Left lobe of liver (tissue), 2 donors: ENCODE data around the gene EYS. TPM values are rescaled to one million over a fixed set of nuclear protein-coding genes. Genes with fewer than 3 reads are reported as not detected.
"Not testable (repeated sequence)": the region's sequence is repeated elsewhere in the genome, so short reads cannot be mapped to it uniquely, and the experiment has no call there.

Experiments
- ATAC-seq: fragments of 200-7000 bp; cut with Tn5 transposase; one replicate; pipeline ENCODE4 v1.9.1; 2020; ENCODE audit warnings: mild to moderate bottlenecking, moderate library complexity
- DNase-seq: peaks from one replicate; pipeline ENCODE4 v3.0.0-alpha.2; 2020; ENCODE audit warnings: low spot score
- total RNA-seq: library from RNA; stranded (reverse); gene quantifications from one replicate; pipeline ENCODE4 v1.2.1, GENCODE V29; 2021
- donor health status: DM: no; HTN: no; CAD: no; lungs with moderate emphysema.
- donor health status: DM: no; HTN: yes; CAD: no.

Gene EYS
- total RNA-seq, 1 donor from 2014 or later, result 1.3 TPM

DNA sequence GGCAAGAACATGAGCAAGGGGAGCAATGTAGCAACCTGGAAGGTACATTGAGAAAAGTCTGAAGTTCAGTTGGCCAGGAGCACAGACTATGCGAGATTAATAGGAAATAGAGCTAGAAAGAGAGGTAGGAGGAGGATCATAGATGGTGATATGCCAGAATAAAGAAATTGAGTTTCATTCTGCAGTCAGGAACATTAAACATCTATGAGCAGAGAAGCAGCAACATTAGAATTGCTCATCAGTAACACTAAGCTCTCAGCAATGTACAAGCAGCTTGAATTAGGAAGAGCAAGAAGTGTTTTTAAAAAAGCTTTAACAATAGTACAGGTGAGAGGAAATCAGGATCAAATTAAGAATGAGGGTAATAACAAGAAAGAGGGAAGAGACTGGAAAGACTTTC is 1603.5 kb downstream of the EYS start:
- ATAC-seq, result no peak
- no peak for DNase-seq

GRCh38 chr6:64100702-64101303 is 1606.2 kb downstream of the EYS start:
- ATAC-seq (no peak), DNase-seq (no peak)

- no peak for ATAC-seq
These were observed 1616.7 kb downstream of the EYS start for GRCh38 chr6:64090352-64090751.

DNA sequence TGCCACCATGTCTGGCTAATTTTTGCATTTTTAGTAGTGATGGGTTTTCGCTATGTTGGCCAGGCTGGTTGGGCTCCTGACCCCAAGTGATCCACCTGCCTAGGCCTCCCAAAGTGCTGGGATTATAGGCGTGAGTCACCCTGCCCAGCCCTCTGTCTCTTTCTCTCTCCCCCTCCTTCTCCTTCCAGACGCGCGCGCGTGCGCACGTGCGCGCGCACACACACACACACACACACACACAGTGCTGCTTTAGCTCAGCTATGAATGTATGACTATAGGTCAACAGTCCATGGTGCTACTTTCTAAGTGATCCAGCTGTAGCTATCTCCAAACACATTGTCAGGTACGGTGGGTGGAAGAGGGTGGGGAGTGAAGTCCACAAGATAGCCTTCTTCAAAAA is 1621.9 kb downstream of the EYS start:
- DNase-seq (no peak), ATAC-seq (no peak)

More at GRCh38 chr6:64090352-64090751, 1616.7 kb downstream of the EYS start:
- no peak for DNase-seq

GRCh38 chr6:64084185-64084663 is 1622.8 kb downstream of the EYS start:
- no peak for DNase-seq
- ATAC-seq, result no peak

DNA sequence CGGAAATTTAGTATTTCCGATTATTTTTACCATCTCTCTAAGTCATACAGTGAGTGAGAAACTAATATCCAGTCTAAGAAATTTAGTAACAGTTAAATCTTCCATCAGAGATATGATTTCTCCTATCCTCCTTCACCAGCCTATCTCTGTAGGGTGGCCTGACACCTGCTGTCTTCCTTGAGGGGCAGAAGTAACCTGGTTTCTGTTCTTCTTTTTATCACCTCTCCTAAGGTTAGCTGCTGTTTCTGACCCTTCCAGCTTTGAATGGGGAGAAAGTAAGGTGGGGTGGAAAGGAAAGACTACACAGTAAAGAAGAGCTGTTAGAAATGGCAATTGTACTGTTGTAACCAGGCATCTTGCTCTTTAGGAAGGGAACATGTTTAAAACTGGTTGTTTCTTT is 1623.8 kb downstream of the EYS start:
- no peak for ATAC-seq

GRCh38 chr6:64081453-64081852 is 1625.6 kb downstream of the EYS start:
- DNase-seq, result no peak
- ATAC-seq, result no peak

More for the DNA sequence above, 1623.8 kb downstream of the EYS start:
- DNase-seq, result no peak

DNA sequence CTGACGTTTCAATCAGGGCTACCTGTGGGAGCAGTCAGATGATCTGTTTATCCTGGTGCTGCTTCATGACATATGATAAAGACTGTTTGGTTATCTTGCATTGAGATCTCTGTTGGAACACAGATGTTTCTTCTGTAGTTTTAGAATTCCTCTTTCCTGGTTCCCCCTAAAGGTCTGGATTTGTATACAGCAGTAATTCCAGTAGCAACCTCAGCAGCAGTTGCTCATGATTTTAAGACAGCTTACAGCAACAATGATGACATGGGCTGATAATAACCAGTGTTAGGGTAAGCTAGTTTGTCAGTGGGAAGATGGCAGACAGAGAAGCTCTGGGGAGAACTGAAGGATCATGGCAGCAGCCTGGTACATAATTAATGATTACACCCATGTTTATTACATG is 1632.0 kb downstream of the EYS start:
- DNase-seq (no peak), ATAC-seq (no peak)

- DNase-seq, result no peak
- ATAC-seq, result no peak
These were observed 1634.3 kb downstream of the EYS start for GRCh38 chr6:64072686-64073085.

- no peak for ATAC-seq
- no peak for DNase-seq
These were observed 1642.1 kb downstream of the EYS start for GRCh38 chr6:64064919-64065318.

- ATAC-seq (no peak), DNase-seq (no peak)
These were observed 1643.9 kb downstream of the EYS start for GRCh38 chr6:64062960-64063683.

DNA sequence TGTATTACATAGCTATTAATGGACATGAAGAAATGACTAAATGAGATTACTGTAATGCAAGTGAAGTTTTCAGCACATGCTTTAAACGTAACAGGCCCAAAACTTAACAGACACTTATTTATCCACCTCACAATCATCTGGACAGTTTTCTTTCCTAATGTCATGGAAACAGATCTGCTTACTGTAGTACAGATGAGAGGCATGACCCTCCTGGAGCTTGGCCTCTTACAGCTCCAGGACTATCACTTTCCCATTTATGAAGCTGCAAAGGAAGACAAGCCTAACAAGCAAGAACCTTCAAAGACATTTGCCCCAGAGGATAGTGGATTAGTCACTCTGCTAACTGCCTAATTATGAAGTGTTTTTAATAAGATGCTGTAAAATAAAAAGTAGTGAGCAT is 1652.2 kb downstream of the EYS start:
- ATAC-seq (no peak), DNase-seq (no peak)

- ATAC-seq (no peak), DNase-seq (no peak)
These were observed 1656.4 kb downstream of the EYS start for GRCh38 chr6:64050590-64050989.

- no peak for ATAC-seq
- no peak for DNase-seq
These were observed 1657.3 kb downstream of the EYS start for GRCh38 chr6:64049736-64050135.

- ATAC-seq, result no peak
- no peak for DNase-seq
These were observed 1660.2 kb downstream of the EYS start for GRCh38 chr6:64046746-64047208.

DNA sequence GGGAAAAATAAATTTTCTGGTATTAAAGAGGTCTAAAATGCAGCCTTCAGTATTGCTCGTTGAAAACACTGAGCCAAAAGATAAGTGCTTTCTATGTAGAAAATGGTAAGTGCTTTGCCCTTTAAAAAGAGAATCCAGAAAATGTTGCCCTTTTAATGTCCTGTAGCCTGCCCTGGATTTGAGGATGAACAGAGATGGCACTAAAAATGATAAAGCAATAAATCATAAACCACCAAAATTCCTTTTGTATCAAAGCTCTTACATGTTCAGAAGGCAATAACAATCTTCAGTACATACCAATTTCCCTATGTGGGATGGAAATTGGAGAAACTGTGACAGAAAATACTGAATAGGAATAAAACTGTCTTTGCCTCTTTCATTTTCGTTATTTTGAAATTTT is 1665.7 kb downstream of the EYS start:
- ATAC-seq (no peak), DNase-seq (no peak)

DNA sequence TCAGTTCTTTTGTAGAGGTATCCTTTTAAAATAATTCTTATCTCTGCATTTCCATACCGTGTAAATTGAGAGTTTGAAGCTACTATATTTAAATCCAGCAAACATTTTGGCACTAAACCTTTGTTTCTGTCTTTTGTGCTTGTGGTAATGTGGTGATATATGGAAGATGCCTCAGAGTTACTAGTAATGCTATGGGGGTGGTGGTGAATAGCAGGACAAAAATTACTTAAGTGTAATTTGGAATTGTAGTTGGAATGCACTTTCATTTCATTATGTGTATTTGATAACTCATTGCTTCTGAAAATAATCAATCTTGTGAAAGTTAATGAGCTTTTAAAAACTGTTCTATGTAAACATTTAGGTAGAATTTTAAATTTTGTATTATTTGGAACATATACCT is 1666.9 kb downstream of the EYS start:
- ATAC-seq (no peak), DNase-seq (no peak)

DNA sequence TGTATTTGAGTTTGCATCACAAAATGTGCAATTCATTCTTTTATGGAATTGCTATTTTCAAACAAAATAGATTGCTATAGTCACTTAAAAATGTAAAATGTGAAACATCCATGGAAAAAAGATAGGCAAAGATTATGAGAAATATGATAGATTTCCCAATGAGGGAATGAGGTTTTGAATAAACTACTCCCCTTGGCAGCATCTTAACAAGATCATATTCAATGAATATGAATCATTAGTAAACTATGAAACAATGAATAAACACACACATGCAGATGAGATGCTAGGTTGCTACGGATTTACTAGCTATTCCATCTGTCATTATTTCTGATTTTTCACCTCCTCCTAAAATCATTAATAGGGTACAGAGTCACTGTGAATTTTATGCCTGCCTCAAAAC is 1669.6 kb downstream of the EYS start:
- no peak for ATAC-seq

DNA sequence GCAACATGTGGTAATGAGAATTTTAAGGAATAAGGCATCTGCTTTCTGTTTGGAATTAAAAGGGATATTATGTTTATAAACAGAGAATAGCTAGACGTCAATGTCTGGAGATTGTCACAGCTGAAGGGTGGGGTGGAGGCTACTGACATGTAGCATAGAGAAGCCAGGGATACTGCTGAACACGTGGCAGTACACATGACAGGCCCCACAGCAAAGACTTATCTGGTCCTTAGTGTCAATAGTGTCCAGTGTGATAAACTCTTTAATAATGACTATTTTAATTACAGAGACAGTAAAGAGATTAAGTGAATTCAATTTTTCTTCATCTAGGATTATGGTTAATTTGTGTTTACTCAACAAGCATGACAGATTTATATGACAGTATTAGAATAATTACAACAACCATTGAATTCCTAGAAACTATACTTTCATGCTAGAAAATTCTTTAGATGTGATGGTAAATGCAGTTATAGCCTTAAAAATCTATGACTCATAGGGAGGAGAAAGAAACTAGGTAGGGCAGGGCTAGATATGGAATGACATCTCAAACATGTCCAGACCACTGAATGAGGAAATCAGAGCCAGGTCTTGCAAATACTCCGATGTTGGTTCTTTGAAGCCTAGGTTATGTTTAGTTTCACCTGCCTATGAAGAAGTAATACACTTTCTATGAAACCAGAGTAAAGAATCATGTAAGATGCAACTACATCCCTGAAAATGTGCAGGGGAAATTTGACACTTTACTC is 1671.9 kb downstream of the EYS start:
- ATAC-seq, result peak; percentile 48
- no peak for DNase-seq

More for the DNA sequence above, 1669.6 kb downstream of the EYS start:
- DNase-seq, result no peak

GRCh38 chr6:64034291-64034690 is 1672.7 kb downstream of the EYS start:
- ATAC-seq (no peak), DNase-seq (no peak)

- ATAC-seq, DNase-seq: not testable (repeated sequence)
These were observed 1675.9 kb downstream of the EYS start for GRCh38 chr6:64030950-64031618.
